ENCODE results near the gene SMDT1. TPM values are rescaled to one million over a fixed set of nuclear protein-coding genes. Genes with fewer than 3 reads are reported as not detected.

SMDT1 gene
- total and polyA plus RNA-seq, 4 donors = 7.2 to 115 (median 39.9) TPM

GRCh38 chr22:42076764-42077485, 2.6 kb upstream of the SMDT1 start:
- DNase-seq (ENCODE audit: low spot score) = no peak
- H3K27me3 ChIP-seq (ENCODE audit: control insufficient read depth in 4 of 4, insufficient read depth in 4 of 4, low read length in 3 of 4) = no peaks in the 10 kb centered on the region
- H3K27ac ChIP-seq (ENCODE audit: low read depth in 1 of 2, low read length in 2 of 2) = no peak overlapping the region
- no peak overlapping the region for H3K4me3 ChIP-seq (ENCODE audit: low read depth in 1 of 3, low read length in 3 of 3)
- TF ChIP-seq REST (IDR thresholded peaks at IDR 0.05) (no peak), FOXA2 (IDR thresholded peaks at IDR 0.05) (no peak), ZBTB33 (IDR thresholded peaks at IDR 0.05) (no peak), TAF1 (conservative IDR thresholded peaks at IDR 0.05) (no peak), HNF4A (conservative IDR thresholded peaks at IDR 0.05) (no peak), FOXA1 (IDR thresholded peaks at IDR 0.05) (no peak), MAX (IDR thresholded peaks at IDR 0.05) (no peak), YY1 (IDR thresholded peaks at IDR 0.05) (no peak), ATF3 (IDR thresholded peaks at IDR 0.05) (no peak), SP1 (IDR thresholded peaks at IDR 0.05) (no peak), EGR1 (IDR thresholded peaks at IDR 0.05; ENCODE audit: low read depth in 2 of 2) (no peak), RXRA (IDR thresholded peaks at IDR 0.05) (no peak), GABPA (IDR thresholded peaks at IDR 0.05 in 1 of 2, conservative IDR thresholded peaks at IDR 0.05 in 1 of 2) (no peak), HNF4G (IDR thresholded peaks at IDR 0.05) (no peak), RAD21 (IDR thresholded peaks at IDR 0.05) (no peak), CTCF (IDR thresholded peaks at IDR 0.05; ENCODE audit: low read depth, low read length, missing input control) (no peak), JUND (IDR thresholded peaks at IDR 0.05) (no peak), NR2F2 (IDR thresholded peaks at IDR 0.05) (no peak)
- 96% methylated on average over 20 of the region's 20 CpGs for WGBS
- H3K4me1 ChIP-seq (ENCODE audit: control insufficient read depth in 4 of 4, insufficient read depth in 4 of 4, low read length in 3 of 4) = peaks cover 5 to 27% (median 13%) of the 10 kb centered on the region in 4 donors
- H3K9me3 ChIP-seq (ENCODE audit: control insufficient read depth in 4 of 4, low read length in 3 of 4) = peaks cover 0 to 2% (median 0%) of the 10 kb centered on the region in 4 donors
- H3K36me3 ChIP-seq (ENCODE audit: control insufficient read depth in 4 of 4, insufficient read depth in 3 of 4, low read depth in 1 of 4, low read length in 3 of 4) = no peaks in the 10 kb centered on the region
- H3K9ac ChIP-seq (ENCODE audit: low read depth in 1 of 2, low read length in 2 of 2) = no peak overlapping the region

All from liver (tissue), 9 donors.